A549 treated with CORT108297 at 1 μM for 4 hours (cell line): ENCODE results near the gene GOLT1B. TPM values are rescaled to one million over a fixed set of nuclear protein-coding genes. Genes with fewer than 3 reads are reported as not detected.

Source experiments
- total RNA-seq: library from RNA; stranded (reverse); fragments of 200-300 nt; extraction: Qiagen RNA extraction; gene quantifications from 5 replicates; pipeline ENCODE4 v1.2.3, GENCODE V29; 2022

Gene GOLT1B
- total RNA-seq, result 88.8 to 96.2 TPM (median 92.5 TPM) in 5 replicates

DNA sequence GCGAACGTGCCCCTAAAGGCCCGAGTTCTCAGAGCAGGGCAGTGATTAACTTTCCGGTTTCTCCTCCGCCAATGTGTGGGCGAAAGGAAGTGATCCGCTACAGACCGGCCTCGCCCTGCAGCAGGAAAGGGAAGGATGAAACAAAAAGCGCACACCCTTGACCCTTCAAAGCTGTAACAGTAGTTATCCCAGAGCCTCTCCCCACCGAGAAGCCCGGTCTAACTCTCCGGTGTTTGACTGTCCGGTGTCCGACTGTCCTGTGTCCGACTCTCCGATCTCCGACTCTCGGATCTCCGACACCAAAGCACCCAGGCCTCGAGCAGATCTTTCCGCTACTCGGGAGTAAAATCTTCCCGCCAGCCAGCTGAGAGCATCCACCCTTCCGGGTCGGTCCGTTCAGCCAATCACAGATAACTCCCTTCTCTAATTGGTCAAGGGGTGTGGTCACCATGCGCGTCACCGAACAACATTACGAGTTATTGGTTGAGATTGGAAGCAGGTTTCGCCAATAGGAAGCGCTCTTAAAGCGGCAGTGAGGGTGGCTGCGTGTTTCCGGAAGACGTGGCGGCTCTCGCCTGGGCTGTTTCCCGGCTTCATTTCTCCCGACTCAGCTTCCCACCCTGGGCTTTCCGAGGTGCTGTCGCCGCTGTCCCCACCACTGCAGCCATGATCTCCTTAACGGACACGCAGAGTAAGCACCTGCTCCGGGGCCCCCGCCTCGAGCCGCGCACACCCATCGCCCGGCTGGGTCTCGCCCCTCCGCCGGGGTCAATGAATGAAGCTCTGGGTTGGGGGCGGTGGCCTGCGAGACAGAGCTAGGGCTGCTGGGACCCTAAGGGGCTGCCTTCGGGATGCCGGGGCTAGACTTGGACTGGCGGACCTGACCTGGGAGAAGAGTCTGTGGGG lies at the start of gene GOLT1B, which contains the start of gene RECQL:
Gene GOLT1B, plus strand, starts transcription at position 532 of the 906 bp plus-strand sequence. Its CDS starts 135 bp downstream, at position 667.
Gene RECQL, minus strand, starts transcription at position 378 of the 906 bp plus-strand sequence. CDS start 2,065 bp downstream, outside the sequence.

GRCh38 chr12:21526053-21526452 lies 24.5 kb downstream of the GOLT1B start, which contains the start of gene SPX:
Gene SPX, plus strand, starts transcription at chr12:21526296. Its CDS starts 177 bp downstream, at chr12:21526473.

Other genes starting within 250 kb of the GOLT1B start
- gene SLCO1A2, start 166.9 kb upstream of the GOLT1B start, total RNA-seq, result 0.07 to 0.32 TPM (median 0.13 TPM) in 3 of 5 replicates, not detected in the others
- gene IAPP, start 128.9 kb upstream of the GOLT1B start, total RNA-seq, result not detected in 5 replicates
- gene PYROXD1, start 64.1 kb upstream of the GOLT1B start, total RNA-seq, result 5.1 to 8.1 TPM (median 6.2 TPM) in 5 replicates
- 44.2 to 78.2 TPM (median 60.0 TPM) in 5 replicates for gene RECQL, start 154 bp upstream of the GOLT1B start, total RNA-seq
- 1.9 to 2.9 TPM (median 2.5 TPM) in 5 replicates for gene SPX, start 24.5 kb downstream of the GOLT1B start, total RNA-seq
- 0.07 TPM in 1 of 5 replicates, not detected in the others for gene GYS2, start 103.1 kb downstream of the GOLT1B start, total RNA-seq
- gene LDHB, start 156.1 kb downstream of the GOLT1B start, total RNA-seq, result 1,435 to 1,672 TPM (median 1,504 TPM) in 5 replicates